Trophoblast cell (in vitro differentiated cells and primary cell): ENCODE data around the gene GUCY1A1.

Experiments
- DNase-seq, 2 donors: peaks; one replicate each; pipeline ENCODE4 v3.0.0-alpha.2; 2016
- H2AFZ ChIP-seq: 2 replicates; pipeline ENCODE4 v1.6.1; 2013; ENCODE audit warnings: low read length, moderate library complexity, mild to moderate bottlenecking; ENCODE audit not compliant: insufficient read depth, poor library complexity
- H2AK5ac ChIP-seq: 2 replicates; pipeline ENCODE4 v1.6.1; 2013; ENCODE audit warnings: mild to moderate bottlenecking, low read length
- H2BK120ac ChIP-seq: 2 replicates; pipeline ENCODE4 v1.6.1; 2013; ENCODE audit warnings: low read length, mild to moderate bottlenecking, moderate library complexity; ENCODE audit not compliant: insufficient read depth, poor library complexity
- H2BK12ac ChIP-seq: 2 replicates; pipeline ENCODE4 v1.6.1; 2013; ENCODE audit warnings: mild to moderate bottlenecking, low read length, moderate library complexity
- H2BK5ac ChIP-seq: 2 replicates; pipeline ENCODE4 v1.6.1; 2013; ENCODE audit warnings: low read length, low read depth, moderate library complexity, mild to moderate bottlenecking; ENCODE audit not compliant: poor library complexity
- H3K14ac ChIP-seq: 2 replicates; pipeline ENCODE4 v1.6.1; 2013; ENCODE audit warnings: mild to moderate bottlenecking, low read length
- H3K18ac ChIP-seq: 2 replicates; pipeline ENCODE4 v1.6.1; 2013; ENCODE audit warnings: mild to moderate bottlenecking, low read length
- H3K23ac ChIP-seq: 2 replicates; pipeline ENCODE4 v1.6.1; 2013; ENCODE audit warnings: low read length
- H3K27ac ChIP-seq: 2 replicates; pipeline ENCODE4 v1.5.1; 2013; ENCODE audit warnings: low read depth, mild to moderate bottlenecking, inconsistent platforms, low read length, moderate library complexity
- H3K27me3 ChIP-seq: 2 replicates; pipeline ENCODE4 v1.6.1; 2013; ENCODE audit warnings: inconsistent platforms, mild to moderate bottlenecking, low read length, moderate library complexity; ENCODE audit not compliant: insufficient read depth
- H3K36me3 ChIP-seq, 2 experiments: 1 replicate in 1 of 2; 2 replicates in 1 of 2; pipeline ENCODE4 v1.6.1; 2013; ENCODE audit warnings: low read length in 2 of 2, mild to moderate bottlenecking in 2 of 2, moderate library complexity in 1 of 2; ENCODE audit not compliant: insufficient read depth in 2 of 2, control insufficient read depth in 1 of 2
- H3K4ac ChIP-seq: 2 replicates; pipeline ENCODE4 v1.6.1; 2013; ENCODE audit warnings: low read depth, mild to moderate bottlenecking, low read length, moderate library complexity
- H3K4me1 ChIP-seq, 2 experiments: 1 replicate in 1 of 2; 2 replicates in 1 of 2; pipeline ENCODE4 v1.6.1; 2013; ENCODE audit warnings: low read length in 2 of 2, mild to moderate bottlenecking in 2 of 2, moderate library complexity in 1 of 2; ENCODE audit not compliant: insufficient read depth in 2 of 2, control insufficient read depth in 1 of 2
- H3K4me2 ChIP-seq: 2 replicates; pipeline ENCODE4 v1.6.1; 2013; ENCODE audit warnings: inconsistent platforms, mild to moderate bottlenecking, low read length, moderate library complexity
- H3K4me3 ChIP-seq: 2 replicates; pipeline ENCODE4 v1.5.1; 2013; ENCODE audit warnings: mild to moderate bottlenecking, low read depth, low read length, inconsistent platforms
- H3K79me1 ChIP-seq: one replicate; pipeline ENCODE4 v1.6.1; 2013; ENCODE audit warnings: low read length
- H3K79me2 ChIP-seq: 2 replicates; pipeline ENCODE4 v1.6.1; 2013; ENCODE audit warnings: low read length, mild to moderate bottlenecking; ENCODE audit not compliant: control insufficient read depth, insufficient read depth, poor library complexity
- H3K9ac ChIP-seq: 2 replicates; pipeline ENCODE4 v1.6.1; 2013; ENCODE audit warnings: mild to moderate bottlenecking, low read length
- H3K9me3 ChIP-seq: 2 replicates; pipeline ENCODE4 v1.6.1; 2013; ENCODE audit warnings: low read depth, mild to moderate bottlenecking, control low read depth, inconsistent platforms, low read length; ENCODE audit not compliant: insufficient read depth
- H4K12ac ChIP-seq: 2 replicates; pipeline ENCODE4 v1.6.1; 2013; ENCODE audit warnings: low read depth, mild to moderate bottlenecking, low read length, moderate library complexity
- H4K8ac ChIP-seq: 2 replicates; pipeline ENCODE4 v1.6.1; 2013; ENCODE audit warnings: low read depth, mild to moderate bottlenecking, low read length, moderate library complexity
- H4K91ac ChIP-seq: one replicate; pipeline ENCODE4 v1.6.1; 2013; ENCODE audit warnings: low read depth, mild to moderate bottlenecking, low read length, moderate library complexity
- WGBS: extraction: QIAGEN DNeasy Blood & Tissue Kit; methylation state at CpG from one replicate; pipeline ENCODE4 v1.1.7; 2013; ENCODE audit warnings: missing lambda C conversion rate; ENCODE audit not compliant: insufficient read length, insufficient coverage; ENCODE audit errors: extremely low coverage; 5-methylcytosine and 5-hydroxymethylcytosine counted together

The GUCY1A1 gene

DNA sequence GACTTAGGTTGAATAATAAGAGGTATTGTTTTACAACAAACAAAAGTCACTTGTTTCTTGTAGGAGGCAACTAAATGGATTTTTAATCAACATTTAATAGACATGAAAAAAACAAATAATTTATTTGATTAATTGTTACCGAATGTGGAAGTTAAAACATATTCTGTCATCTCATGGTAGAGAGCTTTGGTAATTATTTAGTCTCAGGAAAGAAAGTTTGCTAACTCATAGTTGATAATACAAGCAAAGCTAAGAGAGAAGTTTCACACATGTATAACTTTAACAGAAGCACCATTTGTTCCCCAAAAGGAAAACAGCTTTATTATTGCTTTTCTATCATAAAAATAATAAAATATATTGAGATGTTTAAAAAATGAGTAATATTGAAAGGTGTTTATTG, 44.9 kb downstream of the GUCY1A1 start:
- H2AFZ ChIP-seq, result no peak overlapping the region
- H3K9ac ChIP-seq, result no peak overlapping the region
- no peaks in the 10 kb centered on the region for H3K79me2 ChIP-seq
- no peak overlapping the region for H2BK5ac ChIP-seq
- H3K27me3 ChIP-seq, result no peaks in the 10 kb centered on the region
- H3K4ac ChIP-seq, result no peak overlapping the region
- H3K9me3 ChIP-seq, result no peaks in the 10 kb centered on the region
- H3K4me1 ChIP-seq, result no peaks in the 10 kb centered on the region
- no peak overlapping the region for H3K27ac ChIP-seq
- H3K14ac ChIP-seq, result no peak overlapping the region
- no peak overlapping the region for H4K91ac ChIP-seq
- no peaks in the 10 kb centered on the region for H3K79me1 ChIP-seq
- H2BK120ac ChIP-seq, result no peak overlapping the region
- H2AK5ac ChIP-seq, result no peak overlapping the region
- no peak overlapping the region for H4K8ac ChIP-seq
- WGBS, result no CpG with 5 or more reads among the region's 1 CpG
- no peak overlapping the region for H3K4me2 ChIP-seq
- H3K23ac ChIP-seq, result no peak overlapping the region
- no peak overlapping the region for H4K12ac ChIP-seq
- peaks cover 13 to 29% of the 10 kb centered on the region in 2 experiments for H3K36me3 ChIP-seq
- no peak overlapping the region for H3K18ac ChIP-seq
- no peak for DNase-seq
- no peak overlapping the region for H3K4me3 ChIP-seq
- no peak overlapping the region for H2BK12ac ChIP-seq

DNA sequence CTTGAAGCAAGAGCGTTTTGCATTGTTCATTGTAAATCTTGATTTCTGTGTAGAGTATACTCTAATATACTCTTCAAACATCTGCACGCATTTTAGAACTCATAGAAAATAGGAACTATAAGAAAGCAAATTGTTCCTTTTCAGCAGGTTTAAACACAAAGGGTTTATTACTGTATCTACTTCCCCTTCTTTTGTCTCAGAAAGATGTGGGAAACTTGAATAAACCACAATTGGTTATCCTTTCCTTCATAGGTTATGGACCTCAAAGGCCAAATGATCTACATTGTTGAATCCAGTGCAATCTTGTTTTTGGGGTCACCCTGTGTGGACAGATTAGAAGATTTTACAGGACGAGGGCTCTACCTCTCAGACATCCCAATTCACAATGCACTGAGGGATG, 46.2 kb downstream of the GUCY1A1 start:
- no peaks in the 10 kb centered on the region for H3K27me3 ChIP-seq
- no peak overlapping the region for H3K4me2 ChIP-seq
- H3K23ac ChIP-seq, result no peak overlapping the region
- no peak overlapping the region for H3K9ac ChIP-seq
- no peaks in the 10 kb centered on the region for H3K9me3 ChIP-seq
- DNase-seq, result no peak
- no peak overlapping the region for H2AFZ ChIP-seq
- no peak overlapping the region for H4K12ac ChIP-seq
- H3K79me1 ChIP-seq, result no peaks in the 10 kb centered on the region
- no peaks in the 10 kb centered on the region for H3K4me1 ChIP-seq
- no peak overlapping the region for H2BK5ac ChIP-seq
- H4K91ac ChIP-seq, result no peak overlapping the region
- H2BK12ac ChIP-seq, result no peak overlapping the region
- no CpG with 5 or more reads among the region's 3 CpGs for WGBS
- no peak overlapping the region for H4K8ac ChIP-seq
- H2BK120ac ChIP-seq, result no peak overlapping the region
- no peak overlapping the region for H3K4ac ChIP-seq
- no peak overlapping the region for H3K14ac ChIP-seq
- H3K4me3 ChIP-seq, result no peak overlapping the region
- H3K18ac ChIP-seq, result no peak overlapping the region
- H3K36me3 ChIP-seq, result peaks cover 13 to 25% of the 10 kb centered on the region in 2 experiments
- no peak overlapping the region for H2AK5ac ChIP-seq
- H3K27ac ChIP-seq, result no peak overlapping the region
- H3K79me2 ChIP-seq, result no peaks in the 10 kb centered on the region

DNA sequence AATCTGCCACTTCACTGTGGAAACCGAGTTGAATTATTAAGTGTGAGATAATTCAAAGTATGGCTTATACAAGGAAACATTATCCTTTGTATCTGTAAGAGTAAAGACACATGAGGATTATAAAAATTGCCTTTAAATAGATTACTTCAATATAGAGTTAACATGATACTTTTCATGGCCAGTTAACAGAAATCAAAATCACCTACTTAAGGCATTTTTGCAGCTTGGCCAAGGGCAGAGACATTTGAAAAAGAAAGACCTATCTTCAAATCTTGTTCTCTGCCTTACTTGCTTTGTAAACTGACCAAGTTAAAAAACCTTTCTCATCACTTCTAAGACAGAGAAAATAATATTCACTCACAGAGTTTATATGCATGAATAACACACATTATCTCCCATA, 47.3 kb downstream of the GUCY1A1 start:
- Histone ChIP-seq H3K4me2 (no peak overlapping the region), H2BK12ac (no peak overlapping the region), H3K23ac (no peak overlapping the region), H3K4me3 (no peak overlapping the region), H2BK120ac (no peak overlapping the region), H3K4me1 (no peaks in the 10 kb centered on the region), H2BK5ac (no peak overlapping the region), H3K18ac (no peak overlapping the region), H3K27me3 (no peaks in the 10 kb centered on the region), H3K79me1 (no peaks in the 10 kb centered on the region), H3K36me3 (peaks cover 13 to 29% of the 10 kb centered on the region in 2 experiments), H4K91ac (no peak overlapping the region), H2AFZ (no peak overlapping the region), H3K79me2 (no peaks in the 10 kb centered on the region), H3K9me3 (no peaks in the 10 kb centered on the region), H3K4ac (no peak overlapping the region), H4K12ac (no peak overlapping the region), H2AK5ac (no peak overlapping the region), H3K27ac (no peak overlapping the region), H3K14ac (no peak overlapping the region), H3K9ac (no peak overlapping the region), H4K8ac (no peak overlapping the region)
- no peak for DNase-seq
- WGBS, result no CpG with 5 or more reads among the region's 1 CpG

DNA sequence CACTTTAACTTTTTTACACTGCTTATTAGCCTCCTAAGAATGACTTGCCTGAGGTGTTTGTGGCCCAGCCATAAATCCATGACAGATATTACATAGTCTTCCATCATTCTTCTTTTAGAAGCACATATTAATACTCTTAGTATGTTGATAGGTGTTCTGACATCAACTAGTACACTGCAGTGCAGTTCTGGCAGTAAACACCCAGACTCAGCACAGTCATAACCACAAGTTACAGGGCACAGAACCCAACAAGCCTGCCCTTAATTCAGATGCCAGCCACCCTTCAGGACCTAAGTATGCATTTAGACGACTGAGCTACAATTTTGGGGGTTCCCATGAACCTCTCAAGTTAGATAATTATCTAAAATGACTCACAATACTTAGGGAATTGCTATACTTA, 55.7 kb downstream of the GUCY1A1 start:
- Histone ChIP-seq H3K4me1 (no peaks in the 10 kb centered on the region), H2BK5ac (no peak overlapping the region), H3K23ac (no peak overlapping the region), H3K4ac (no peak overlapping the region), H3K9me3 (no peaks in the 10 kb centered on the region), H4K8ac (no peak overlapping the region), H3K27ac (no peak overlapping the region), H2BK120ac (no peak overlapping the region), H3K79me2 (no peaks in the 10 kb centered on the region), H3K9ac (no peak overlapping the region), H4K12ac (no peak overlapping the region), H3K4me2 (no peak overlapping the region), H3K36me3 (peaks cover 5 to 30% of the 10 kb centered on the region in 2 experiments), H2BK12ac (no peak overlapping the region), H3K79me1 (no peaks in the 10 kb centered on the region), H3K18ac (no peak overlapping the region), H4K91ac (no peak overlapping the region), H2AFZ (no peak overlapping the region), H3K27me3 (no peaks in the 10 kb centered on the region), H3K14ac (no peak overlapping the region), H2AK5ac (no peak overlapping the region), H3K4me3 (no peak overlapping the region)
- WGBS, result no CpG with 5 or more reads among the region's 1 CpG
- no peak for DNase-seq
